Right lobe of liver (tissue), 4 donors: ENCODE results near the gene RPS6KB2.

Experiments used
- CTCF ChIP-seq, 4 donors: fragments of 200-600 bp in 3 of 4; fragments of 450-650 bp in 1 of 4; IDR thresholded peaks; one replicate each; pipeline versions ENCODE4 v1.5.1 to v1.8.0; 2016 to 2022; ENCODE audit warnings: antibody characterized with exemption in 4 of 4, mild to moderate bottlenecking in 2 of 4
- POLR2A ChIP-seq: fragments of 450-650 bp; IDR thresholded peaks from one replicate; pipeline ENCODE4 v1.6.1; 2017; ENCODE audit warnings: antibody characterized with exemption, mild to moderate bottlenecking
- donor health status: DM: no; HTN: no; CAD: no.
- donor health status: DM: no; HTN: no; CAD: no.
- donor health status: DM: no; HTN: yes; CAD: no.

- no peak for TF ChIP-seq CTCF (IDR thresholded peaks at IDR 0.05)
- peak; percentile 63 for TF ChIP-seq POLR2A
Observed at GRCh38 chr11:67391304-67392182, 36.8 kb upstream of the RPS6KB2 start, which contains the start of gene RAD9A.
